Esophagus muscularis mucosa (tissue), 4 donors: ENCODE measurements around the gene RETREG2. TPM values are rescaled to one million over a fixed set of nuclear protein-coding genes. Genes with fewer than 3 reads are reported as not detected.

Source experiments
- DNase-seq: peaks from one replicate; pipeline ENCODE4 v3.0.0-alpha.2; 2017; ENCODE audit errors: extremely low spot score
- H3K27ac ChIP-seq, 4 donors: fragments of 200-600 bp; sonication (generic); replicated peaks in 1 of 4; 1 replicate in 3 of 4; 2 replicates in 1 of 4; pipeline ENCODE4 v1.5.1; 2016 to 2019; ENCODE audit warnings: mild to moderate bottlenecking in 1 of 4
- H3K27me3 ChIP-seq, 4 donors: fragments of 200-600 bp; sonication (generic); one replicate each; pipeline versions ENCODE4 v1.5.1 to v1.6.0; 2016 to 2019
- H3K36me3 ChIP-seq, 4 donors: fragments of 200-600 bp; sonication (generic); one replicate each; pipeline ENCODE4 v1.5.1; 2016 to 2019
- H3K4me1 ChIP-seq, 4 donors: fragments of 200-600 bp; sonication (generic); one replicate each; pipeline ENCODE4 v1.5.1; 2016 to 2019
- H3K4me3 ChIP-seq, 4 donors: fragments of 200-600 bp; sonication (generic); 1 replicate in 2 of 4; 2 replicates in 2 of 4; pipeline ENCODE4 v1.5.1; 2016 to 2019; ENCODE audit warnings: mild to moderate bottlenecking in 4 of 4, moderate library complexity in 1 of 4
- H3K9me3 ChIP-seq, 4 donors: fragments of 200-600 bp; sonication (generic); 1 replicate in 3 of 4; 2 replicates in 1 of 4; pipeline ENCODE4 v1.5.1; 2016 to 2019
- EP300 ChIP-seq: sonication (generic); formaldehyde crosslinking; IDR thresholded peaks from one replicate; pipeline ENCODE4 v1.6.1; 2017; ENCODE audit warnings: antibody characterized with exemption
- POLR2A ChIP-seq: fragments of 450-650 bp; IDR thresholded peaks from one replicate; pipeline ENCODE4 v1.6.1; 2017; ENCODE audit warnings: antibody characterized with exemption, moderate library complexity, mild to moderate bottlenecking, low read depth
- POLR2AphosphoS5 ChIP-seq, 2 donors: sonication (generic); formaldehyde crosslinking; IDR thresholded peaks; one replicate each; pipeline ENCODE4 v1.6.1; 2017; ENCODE audit warnings: antibody characterized with exemption in 2 of 2
- WGBS: methylation state at CpG from one replicate; pipeline ENCODE4 v1.1.5; 2018; 5-methylcytosine and 5-hydroxymethylcytosine counted together
- intact Hi-C: fragments of 100-400 bp; cut with DNase I; formaldehyde crosslinking; loops from one replicate; pipeline ENCODE4 v1.15.1; 2023
- total RNA-seq, 4 donors: library from RNA; depleted of rRNA; stranded (reverse); fragments of >200 nt; gene quantifications; one replicate each; pipeline versions ENCODE4 v1.1.0 to v1.2.1, GENCODE V29; 2016
- TF ChIP-seq, protein P1 (sequence below), 3 experiments: fragments of 200-600 bp in 2 of 3; fragments of 450-650 bp in 1 of 3; sonication (generic) in 2 of 3; IDR thresholded peaks; one replicate each; pipeline ENCODE4 v1.5.1; 2017 to 2019; ENCODE audit warnings: antibody characterized with exemption in 3 of 3, mild to moderate bottlenecking in 2 of 3, moderate library complexity in 1 of 3

The RETREG2 gene
- total RNA-seq, 4 donors from 2014 or later, result 44.0 to 69.3 (median 56.3) TPM

DNA sequence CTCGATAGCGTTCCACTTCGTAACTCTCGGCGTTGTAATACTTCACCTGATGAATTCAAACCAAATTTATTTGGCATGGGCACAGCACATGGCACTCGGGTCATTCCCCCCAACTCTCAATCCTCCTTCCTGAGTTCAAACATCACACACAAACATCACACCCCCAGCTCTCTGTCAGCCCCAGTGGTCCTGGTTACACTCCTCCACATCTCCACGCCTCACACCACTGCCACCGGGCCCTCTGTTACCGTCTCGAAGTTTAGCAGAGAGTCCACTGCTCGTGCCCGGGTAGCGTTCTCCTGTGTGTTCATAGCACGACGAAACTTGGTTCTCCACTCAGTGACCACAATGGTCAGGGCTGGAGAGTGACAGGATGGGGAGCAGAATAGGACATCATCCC, 36.1 kb downstream of the RETREG2 start:
- intact Hi-C loops, result no loop called here
- Histone ChIP-seq H3K36me3 (peaks cover 20 to 72% (median 69%) of the 10 kb centered on the region in 4 donors), H3K4me3 (no peak overlapping the region), H3K27me3 (no peaks in the 10 kb centered on the region), H3K4me1 (peaks cover 19 to 37% (median 34%) of the 10 kb centered on the region in 4 donors), H3K9me3 (no peaks in the 10 kb centered on the region), H3K27ac (no peak overlapping the region)
- TF ChIP-seq, protein P1, sequence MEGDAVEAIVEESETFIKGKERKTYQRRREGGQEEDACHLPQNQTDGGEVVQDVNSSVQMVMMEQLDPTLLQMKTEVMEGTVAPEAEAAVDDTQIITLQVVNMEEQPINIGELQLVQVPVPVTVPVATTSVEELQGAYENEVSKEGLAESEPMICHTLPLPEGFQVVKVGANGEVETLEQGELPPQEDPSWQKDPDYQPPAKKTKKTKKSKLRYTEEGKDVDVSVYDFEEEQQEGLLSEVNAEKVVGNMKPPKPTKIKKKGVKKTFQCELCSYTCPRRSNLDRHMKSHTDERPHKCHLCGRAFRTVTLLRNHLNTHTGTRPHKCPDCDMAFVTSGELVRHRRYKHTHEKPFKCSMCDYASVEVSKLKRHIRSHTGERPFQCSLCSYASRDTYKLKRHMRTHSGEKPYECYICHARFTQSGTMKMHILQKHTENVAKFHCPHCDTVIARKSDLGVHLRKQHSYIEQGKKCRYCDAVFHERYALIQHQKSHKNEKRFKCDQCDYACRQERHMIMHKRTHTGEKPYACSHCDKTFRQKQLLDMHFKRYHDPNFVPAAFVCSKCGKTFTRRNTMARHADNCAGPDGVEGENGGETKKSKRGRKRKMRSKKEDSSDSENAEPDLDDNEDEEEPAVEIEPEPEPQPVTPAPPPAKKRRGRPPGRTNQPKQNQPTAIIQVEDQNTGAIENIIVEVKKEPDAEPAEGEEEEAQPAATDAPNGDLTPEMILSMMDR (IDR thresholded peaks at IDR 0.05), result no peak
- TF ChIP-seq POLR2A (no peak), EP300 (no peak), POLR2AphosphoS5 (IDR thresholded peaks at IDR 0.05) (no peak)
- WGBS, result 90% methylated on average over 15 of the region's 15 CpGs
- no peak for DNase-seq

DNA sequence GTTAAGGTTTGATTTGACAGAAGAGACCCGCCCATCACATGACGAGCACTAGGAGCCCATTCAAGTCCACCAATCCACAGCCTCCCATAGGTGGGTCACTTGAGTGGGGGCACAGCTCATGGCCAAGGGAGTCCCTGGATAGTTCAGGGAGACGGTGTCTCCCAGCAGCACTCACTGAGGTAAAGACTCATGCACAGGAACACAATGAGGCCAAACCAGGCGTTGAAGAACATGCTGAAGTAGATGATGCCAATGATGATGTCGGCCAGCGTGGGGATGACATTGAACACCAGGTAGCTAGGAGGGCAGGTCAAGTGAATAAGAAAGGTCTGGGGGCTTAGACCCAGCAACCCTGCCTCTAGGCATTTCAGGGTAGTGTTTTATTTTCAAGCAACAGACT, 36.7 kb downstream of the RETREG2 start:
- WGBS, result 86% methylated on average over 6 of the region's 6 CpGs
- intact Hi-C loops, result no loop called here
- Histone ChIP-seq H3K27me3 (no peaks in the 10 kb centered on the region), H3K4me1 (peaks cover 25 to 43% (median 40%) of the 10 kb centered on the region in 4 donors), H3K27ac (no peak overlapping the region), H3K9me3 (no peaks in the 10 kb centered on the region), H3K36me3 (peaks cover 20 to 69% (median 65%) of the 10 kb centered on the region in 4 donors), H3K4me3 (no peak overlapping the region)
- no peak for DNase-seq
- no peak for TF ChIP-seq POLR2AphosphoS5 (IDR thresholded peaks at IDR 0.05)
- no peak for TF ChIP-seq EP300
- TF ChIP-seq POLR2A, result no peak
- TF ChIP-seq, protein P1 (IDR thresholded peaks at IDR 0.05), result no peak

DNA sequence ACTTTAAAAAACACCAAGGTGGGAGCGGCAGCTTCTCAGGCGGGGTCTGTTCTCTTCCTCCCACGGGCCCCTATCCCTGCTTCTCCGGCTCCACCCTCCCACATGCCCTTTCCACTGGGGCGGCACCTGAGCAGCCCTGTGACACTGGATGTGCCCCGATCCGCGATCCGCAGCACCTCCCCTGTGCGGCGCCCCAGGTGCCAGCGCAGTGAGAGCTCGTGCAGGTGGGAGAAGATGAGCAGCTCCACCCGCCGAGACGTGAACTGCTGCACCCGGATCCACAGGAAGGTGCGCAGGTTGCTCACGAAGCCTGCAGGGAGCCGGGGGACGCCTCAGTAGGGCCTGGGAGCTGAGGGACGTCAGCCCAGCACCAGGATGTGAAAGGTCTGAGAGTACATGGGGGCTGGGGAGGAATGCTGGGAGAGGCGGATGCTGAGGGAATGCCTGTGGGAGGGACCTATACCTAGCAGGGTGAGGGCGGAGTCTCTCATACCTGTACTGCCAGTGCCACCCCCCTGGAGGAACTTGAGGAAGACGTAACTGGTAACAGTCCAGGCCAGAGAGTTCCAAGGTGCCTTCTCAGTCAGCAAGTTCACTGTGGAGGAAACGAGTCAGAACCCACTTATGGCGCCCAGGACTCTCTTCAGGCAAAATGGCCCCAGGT, 37.9 kb downstream of the RETREG2 start:
- 93% methylated on average over 26 of the region's 27 CpGs for WGBS
- intact Hi-C loops, result no loop called here
- Histone ChIP-seq H3K9me3 (no peaks in the 10 kb centered on the region), H3K36me3 (peaks cover 32 to 69% (median 65%) of the 10 kb centered on the region in 4 donors), H3K27me3 (no peaks in the 10 kb centered on the region), H3K4me3 (no peak overlapping the region), H3K4me1 (peaks cover 28 to 55% (median 45%) of the 10 kb centered on the region in 4 donors), H3K27ac (peak overlapping the region in 1 of 4 donors; percentile 20)
- TF ChIP-seq POLR2AphosphoS5 (IDR thresholded peaks at IDR 0.05) (no peak), EP300 (no peak), POLR2A (no peak)
- TF ChIP-seq, protein P1 (IDR thresholded peaks at IDR 0.05), result no peak
- DNase-seq, result no peak

DNA sequence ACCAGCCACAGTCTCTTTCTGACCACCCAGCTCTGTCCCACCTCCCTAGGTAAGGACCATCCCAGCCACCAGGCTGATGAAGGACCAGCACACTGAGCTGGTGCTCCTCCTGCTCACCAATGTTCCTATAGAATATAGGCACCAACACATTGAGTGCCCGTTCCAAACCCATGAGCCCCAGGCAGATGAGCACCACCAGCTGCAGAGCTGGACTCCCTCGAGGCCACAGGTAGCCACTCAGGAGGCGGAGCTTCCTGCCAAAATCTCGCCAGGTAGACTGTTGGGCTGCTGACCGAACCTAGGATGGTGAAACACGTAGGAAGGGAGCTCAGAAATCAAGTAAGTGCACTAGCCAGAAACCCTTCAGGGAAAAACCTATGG, 38.5 kb downstream of the RETREG2 start:
- no peaks in the 10 kb centered on the region for H3K27me3 ChIP-seq
- H3K4me3 ChIP-seq, result no peak overlapping the region
- intact Hi-C loops, result no loop called here
- DNase-seq, result no peak
- peaks cover 37 to 69% (median 67%) of the 10 kb centered on the region in 4 donors for H3K36me3 ChIP-seq
- TF ChIP-seq, protein P1 (IDR thresholded peaks at IDR 0.05), result no peak
- TF ChIP-seq POLR2AphosphoS5 (IDR thresholded peaks at IDR 0.05), result no peak
- no peak for TF ChIP-seq EP300
- TF ChIP-seq POLR2A, result no peak
- H3K9me3 ChIP-seq, result no peaks in the 10 kb centered on the region
- 92% methylated on average over 5 of the region's 6 CpGs for WGBS
- peak overlapping the region; percentile 90 to 99 (median 95) for H3K27ac ChIP-seq
- H3K4me1 ChIP-seq, result peaks cover 28 to 56% (median 45%) of the 10 kb centered on the region in 4 donors
